HepG2 (cell line): ENCODE data around the gene KIZ. TPM values are rescaled to one million over a fixed set of nuclear protein-coding genes. Genes with fewer than 3 reads are reported as not detected.

Source experiments
- ADNP ChIP-seq: sonication (generic); formaldehyde crosslinking; IDR thresholded peaks from 2 replicates; pipeline ENCODE4 v1.4.0; 2020; ENCODE audit warnings: missing genetic modification reagents
- DNMT1 ChIP-seq: sonication (generic); formaldehyde crosslinking; IDR thresholded peaks from 2 replicates; pipeline ENCODE4 v1.5.1; 2020; ENCODE audit warnings: mild to moderate bottlenecking, missing genetic modification reagents
- FLYWCH1 ChIP-seq: sonication (generic); formaldehyde crosslinking; IDR thresholded peaks from 2 replicates; pipeline ENCODE4 v1.8.1; 2023; ENCODE audit warnings: mild to moderate bottlenecking, missing genetic modification reagents
- GATA4 ChIP-seq: sonication (generic); IDR thresholded peaks from 2 replicates; pipeline ENCODE4 v1.6.1; 2016; ENCODE audit warnings: antibody characterized with exemption, low read depth, borderline replicate concordance
- HCFC1 ChIP-seq: fragments of 150-350 bp; IDR thresholded peaks from 2 replicates; pipeline ENCODE4 v1.6.1; 2014; ENCODE audit warnings: low read depth, low read length
- KDM3A ChIP-seq: IDR thresholded peaks from 2 replicates; pipeline ENCODE4 v1.6.1; 2018; ENCODE audit warnings: low read depth, missing compliant biosample characterization
- KDM6A ChIP-seq: IDR thresholded peaks from 2 replicates; pipeline ENCODE4 v1.6.1; 2016; ENCODE audit warnings: low read depth
- KLF13 ChIP-seq: sonication (generic); formaldehyde crosslinking; IDR thresholded peaks from 2 replicates; pipeline ENCODE4 v1.4.0; 2020; ENCODE audit warnings: mild to moderate bottlenecking, missing genetic modification reagents
- MBD4 ChIP-seq: IDR thresholded peaks from 2 replicates; pipeline ENCODE4 v1.6.1; 2012; ENCODE audit warnings: low read length, inconsistent platforms, borderline replicate concordance
- MEIS2 ChIP-seq: sonication (generic); formaldehyde crosslinking; IDR thresholded peaks from 2 replicates; pipeline ENCODE4 v1.9.0; 2021; ENCODE audit warnings: mild to moderate bottlenecking, missing genetic modification reagents
- NFATC3 ChIP-seq: sonication (generic); formaldehyde crosslinking; IDR thresholded peaks from 2 replicates; pipeline ENCODE4 v1.5.1; 2020; ENCODE audit warnings: mild to moderate bottlenecking, missing genetic modification reagents
- NR3C1 ChIP-seq: sonication (generic); formaldehyde crosslinking; IDR thresholded peaks from 2 replicates; pipeline ENCODE4 v1.4.0; 2020; ENCODE audit warnings: missing genetic modification reagents
- POLR2A ChIP-seq, 2 experiments: IDR thresholded peaks; 2 replicates each; pipeline ENCODE4 v1.6.1; 2011; ENCODE audit warnings: low read depth in 2 of 2, low read length in 2 of 2, mild to moderate bottlenecking in 1 of 2, moderate library complexity in 1 of 2; ENCODE audit not compliant: insufficient read depth in 1 of 2
- POLR2AphosphoS5 ChIP-seq: IDR thresholded peaks from 2 replicates; pipeline ENCODE4 v1.6.1; 2012; ENCODE audit warnings: low read depth, low read length
- RBFOX2 ChIP-seq: fragments of 200-400 bp; formaldehyde crosslinking; IDR thresholded peaks from 2 replicates; pipeline ENCODE4 v1.6.1; 2017; ENCODE audit warnings: low read depth, mild to moderate bottlenecking, low read length
- SIN3B ChIP-seq: fragments of 150-350 bp; IDR thresholded peaks from 2 replicates; pipeline ENCODE4 v1.6.1; 2014; ENCODE audit warnings: low read length
- SKIL ChIP-seq: sonication (generic); formaldehyde crosslinking; IDR thresholded peaks from 2 replicates; pipeline ENCODE4 v1.8.0; 2022; ENCODE audit warnings: missing genetic modification reagents, mild to moderate bottlenecking, moderate library complexity, borderline replicate concordance
- SNAI1 ChIP-seq: sonication (generic); formaldehyde crosslinking; IDR thresholded peaks from 2 replicates; pipeline ENCODE4 v1.5.0; 2020; ENCODE audit warnings: mild to moderate bottlenecking, missing genetic modification reagents, borderline replicate concordance
- THRA ChIP-seq: sonication (generic); formaldehyde crosslinking; IDR thresholded peaks from 2 replicates; pipeline ENCODE4 v1.4.0; 2020; ENCODE audit warnings: missing genetic modification reagents, borderline replicate concordance
- U2AF1 ChIP-seq: fragments of 200-400 bp; formaldehyde crosslinking; optimal IDR thresholded peaks from 2 replicates; pipeline ENCODE3; 2017; ENCODE audit warnings: mild to moderate bottlenecking, low read depth, low read length
- YY1 ChIP-seq: IDR thresholded peaks from 2 replicates; pipeline ENCODE4 v1.6.1; 2011; ENCODE audit warnings: low read length, low read depth, moderate library complexity, mild to moderate bottlenecking; ENCODE audit not compliant: insufficient read depth, insufficient replicate concordance
- ZBTB21 ChIP-seq: sonication (generic); formaldehyde crosslinking; IDR thresholded peaks from 2 replicates; pipeline ENCODE4 v1.4.0; 2020; ENCODE audit warnings: missing genetic modification reagents
- ZFP36L1 ChIP-seq: sonication (generic); formaldehyde crosslinking; IDR thresholded peaks from 2 replicates; pipeline ENCODE4 v1.8.0; 2022; ENCODE audit warnings: mild to moderate bottlenecking, missing genetic modification reagents, moderate library complexity
- ZFP41 ChIP-seq: sonication (generic); formaldehyde crosslinking; IDR thresholded peaks from 2 replicates; pipeline ENCODE4 v1.4.0; 2020; ENCODE audit warnings: mild to moderate bottlenecking, missing genetic modification reagents, borderline replicate concordance
- ZNF33B ChIP-seq: sonication (generic); formaldehyde crosslinking; IDR thresholded peaks from 2 replicates; pipeline ENCODE4 v1.5.1; 2020; ENCODE audit warnings: mild to moderate bottlenecking, missing genetic modification reagents
- ZNF543 ChIP-seq: sonication (generic); formaldehyde crosslinking; IDR thresholded peaks from 2 replicates; pipeline ENCODE4 v1.4.0; 2020; ENCODE audit warnings: mild to moderate bottlenecking, missing genetic modification reagents
- ZNF598 ChIP-seq: sonication (generic); formaldehyde crosslinking; IDR thresholded peaks from 2 replicates; pipeline ENCODE4 v1.5.1; 2020; ENCODE audit warnings: mild to moderate bottlenecking, missing genetic modification reagents, borderline replicate concordance
- ZNF678 ChIP-seq: sonication (generic); formaldehyde crosslinking; IDR thresholded peaks from 2 replicates; pipeline ENCODE4 v1.4.0; 2020; ENCODE audit warnings: mild to moderate bottlenecking, missing genetic modification reagents
- ZNF768 ChIP-seq: sonication (generic); formaldehyde crosslinking; IDR thresholded peaks from 2 replicates; pipeline ENCODE4 v1.4.0; 2020; ENCODE audit warnings: missing genetic modification reagents
- ZNF816 ChIP-seq: sonication (generic); formaldehyde crosslinking; IDR thresholded peaks from 2 replicates; pipeline ENCODE4 v1.8.0; 2022; ENCODE audit warnings: missing genetic modification reagents, mild to moderate bottlenecking, borderline replicate concordance
- ZNF839 ChIP-seq: sonication (generic); formaldehyde crosslinking; IDR thresholded peaks from 2 replicates; pipeline ENCODE4 v1.4.0; 2020; ENCODE audit warnings: missing genetic modification reagents, mild to moderate bottlenecking, borderline replicate concordance
- polyA plus RNA-seq, 8 experiments: library from polyadenylated mRNA; depleted of rRNA in 3 of 8; stranded (reverse) in 7 of 8; unstranded in 1 of 8; fragments of >200 nt; fragmentation: Illumina TruSeq in 4 of 8; extraction: Trizol in 4 of 8; gene quantifications; 2 replicates each; pipeline versions ENCODE4 v1.2.1 to v1.2.3, GENCODE V29; 2011 to 2016; ENCODE audit warnings: low read depth in 4 of 8, missing spikeins in 1 of 8, mixed read lengths in 1 of 8; ENCODE audit not compliant: insufficient read depth in 1 of 8
- total RNA-seq, 5 experiments: library from RNA; depleted of rRNA; stranded (reverse); fragments of >200 nt; fragmentation: Illumina TruSeq; extraction: Trizol; gene quantifications; 2 replicates each; pipeline ENCODE4 v1.2.3, GENCODE V29; 2016; ENCODE audit warnings: low read depth in 1 of 5

Gene KIZ
- total and polyA plus RNA-seq, 2 of the 13 experiments (the other 11 are each of a cell fraction or from before 2014, with no cell fraction given): 46.3 to 114 TPM

GRCh38 chr20:21133917-21134622, 8.2 kb downstream of the KIZ start (continued):
- no peak for TF ChIP-seq SNAI1
- TF ChIP-seq SKIL (CRISPR knock-in tag): no peak
- TF ChIP-seq ZFP36L1 (CRISPR knock-in tag): no peak
- no peak for TF ChIP-seq GATA4
- no peak for TF ChIP-seq ZNF816 (CRISPR knock-in tag)
- 0 out of 2 replicates have a peak, but pooled peaks have one; percentile 58 for TF ChIP-seq KLF13 (CRISPR knock-in tag)
- TF ChIP-seq THRA (CRISPR knock-in tag): no peak
- no peak for TF ChIP-seq KDM3A (CRISPR knock-in tag)
- no peak for TF ChIP-seq ZFP41
- no peak for TF ChIP-seq ZNF678 (CRISPR knock-in tag)
- no peak for TF ChIP-seq ZNF543
- peak; percentile 20 for TF ChIP-seq U2AF1
- TF ChIP-seq KDM6A (CRISPR knock-in tag): no peak
- TF ChIP-seq ADNP: no peak
- TF ChIP-seq ZBTB21: no peak
- no peak for TF ChIP-seq NR3C1
- TF ChIP-seq SIN3B: no peak
- TF ChIP-seq RBFOX2: 0 out of 2 replicates have a peak, but pooled peaks have one; percentile 31
- TF ChIP-seq ZNF33B: no peak
- no peak for TF ChIP-seq DNMT1 (CRISPR knock-in tag)
- no peak for TF ChIP-seq NFATC3 (CRISPR knock-in tag)
- no peak for TF ChIP-seq MBD4
- TF ChIP-seq ZNF598: no peak
- peak; percentile 64; the same call in 1 of the 2 replicates for TF ChIP-seq ZNF839
- TF ChIP-seq YY1: no peak
- no peak for TF ChIP-seq HCFC1
- no peak for TF ChIP-seq POLR2AphosphoS5
- no peak; a peak in 1 of 4 replicates for TF ChIP-seq POLR2A (IDR thresholded peaks at IDR 0.05; ENCODE audit: insufficient read depth in 1 of 2, low read depth in 2 of 2, low read length in 2 of 2)
- no peak for TF ChIP-seq MEIS2
- TF ChIP-seq ZNF768: 0 out of 2 replicates have a peak, but pooled peaks have one; percentile 9
- no peak for TF ChIP-seq FLYWCH1
